HG03457 (cell line): Measurements from ENCODE around the gene STK32B.
"Not testable (repeated sequence)": the region's sequence is repeated elsewhere in the genome, so short reads cannot be mapped to it uniquely, and the experiment has no call there.

Experiments used
- ATAC-seq: cut with Tn5 transposase; IDR thresholded peaks from one replicate; pipeline ENCODE4 v1.9.1; 2021; ENCODE audit warnings: moderate number of reproducible peaks; ENCODE audit not compliant: unreplicated experiment

The STK32B gene

DNA sequence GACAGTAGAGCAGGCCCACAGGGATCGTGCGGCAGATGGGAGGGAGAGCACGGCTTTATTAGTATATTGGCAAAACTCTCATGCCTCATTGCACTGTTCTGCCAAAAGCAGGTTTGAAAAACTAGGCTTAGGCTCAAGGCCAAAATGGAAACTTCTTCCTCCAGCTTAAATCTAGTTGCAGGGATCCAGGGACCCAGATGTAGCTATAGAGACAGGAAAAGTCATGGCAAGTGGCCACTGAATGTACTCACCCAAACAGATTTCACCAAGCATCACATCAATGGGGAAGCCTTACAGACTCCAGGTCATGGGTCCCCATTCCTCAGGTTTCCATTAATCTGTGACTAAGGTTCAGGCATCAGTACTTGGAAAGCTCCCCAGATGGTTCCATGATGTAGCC, 149.2 kb downstream of the STK32B start:
- no peak for ATAC-seq

GRCh38 chr4:5203309-5203992, 152.2 kb downstream of the STK32B start:
- no peak for ATAC-seq

DNA sequence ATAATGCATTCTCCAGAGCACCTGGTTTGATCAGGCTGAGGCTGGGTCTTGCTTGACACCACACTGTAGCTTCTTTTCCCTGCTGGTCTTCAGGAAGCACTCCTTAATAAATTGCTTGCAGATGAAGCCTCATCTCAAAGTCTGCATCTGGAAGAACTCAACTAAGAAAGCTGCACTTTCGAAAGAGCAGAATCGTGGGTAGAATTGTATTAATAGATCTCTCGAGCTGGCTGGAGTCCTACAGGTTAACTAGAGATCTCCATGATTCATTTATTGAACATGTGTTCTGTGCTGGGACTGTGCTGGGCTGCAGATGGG, 152.7 kb downstream of the STK32B start:
- no peak for ATAC-seq

GRCh38 chr4:5204781-5205180, 153.5 kb downstream of the STK32B start:
- no peak for ATAC-seq

DNA sequence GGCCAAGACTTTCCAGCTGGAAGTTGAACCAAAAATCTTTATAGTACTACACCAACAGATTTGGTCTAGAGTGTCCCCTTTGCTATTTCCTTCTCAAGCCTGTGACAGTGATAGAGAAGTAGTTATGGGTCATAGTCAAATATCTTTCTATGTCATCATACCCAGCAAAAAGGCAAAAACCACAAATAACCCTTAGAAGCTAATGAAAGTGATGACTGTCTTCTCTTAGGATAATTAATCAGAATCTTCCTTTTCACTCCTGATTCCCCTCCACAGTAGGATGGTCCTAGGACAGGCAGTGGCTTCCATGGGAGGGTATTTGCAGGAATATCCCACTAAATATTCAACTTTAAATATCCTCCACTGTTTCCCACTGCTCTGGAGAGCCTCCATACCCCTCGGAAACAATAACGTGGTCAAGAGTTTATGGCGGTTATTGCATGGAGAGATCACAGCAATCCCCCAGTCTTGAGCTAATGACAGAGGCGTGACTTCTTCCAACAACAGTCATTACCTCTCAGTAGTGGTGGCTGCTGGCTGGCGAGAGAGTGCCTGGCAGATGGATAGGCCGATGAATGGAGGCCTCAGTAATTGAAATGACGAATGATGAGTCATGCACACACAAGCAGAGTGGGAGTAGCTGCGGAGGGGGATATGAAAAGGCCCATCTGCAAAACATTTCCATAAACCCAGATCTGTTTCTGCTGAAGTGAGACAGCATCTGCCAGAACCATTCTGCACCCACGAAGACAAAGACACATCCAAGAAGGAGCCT, 154.9 kb downstream of the STK32B start:
- ATAC-seq = no peak

- no peak for ATAC-seq
These were observed 158.6 kb downstream of the STK32B start for GRCh38 chr4:5209862-5210261.

- no peak for ATAC-seq
These were observed 160.1 kb downstream of the STK32B start for GRCh38 chr4:5211282-5211839.

- no peak for ATAC-seq
These were observed 161.2 kb downstream of the STK32B start for GRCh38 chr4:5212255-5213013.

DNA sequence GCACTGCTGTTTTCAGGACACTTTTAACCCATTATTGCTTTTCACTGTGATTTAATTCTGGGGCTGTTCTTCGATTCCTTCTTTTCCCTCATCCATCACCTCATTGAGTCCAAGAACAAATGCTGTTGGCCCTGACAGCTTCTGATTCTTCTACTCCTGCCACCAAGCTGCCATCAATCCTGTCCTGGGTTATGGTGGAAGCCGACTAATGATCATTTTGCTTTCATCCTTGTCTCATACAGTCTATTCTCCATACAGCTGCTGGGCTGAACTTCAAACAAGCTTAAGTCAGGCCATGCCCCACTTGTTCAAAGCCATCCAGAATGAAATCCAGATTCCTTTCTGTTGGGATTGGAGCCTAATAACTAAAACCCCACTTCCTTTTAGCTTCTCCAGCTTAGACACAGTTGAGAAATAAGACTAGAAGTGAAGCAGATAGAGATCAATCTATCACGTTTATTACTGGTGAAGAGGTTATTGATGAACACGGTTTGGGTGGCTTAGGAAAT, 161.9 kb downstream of the STK32B start:
- ATAC-seq = no peak

- no peak for ATAC-seq
These were observed 164.0 kb downstream of the STK32B start for GRCh38 chr4:5215321-5215720.

DNA sequence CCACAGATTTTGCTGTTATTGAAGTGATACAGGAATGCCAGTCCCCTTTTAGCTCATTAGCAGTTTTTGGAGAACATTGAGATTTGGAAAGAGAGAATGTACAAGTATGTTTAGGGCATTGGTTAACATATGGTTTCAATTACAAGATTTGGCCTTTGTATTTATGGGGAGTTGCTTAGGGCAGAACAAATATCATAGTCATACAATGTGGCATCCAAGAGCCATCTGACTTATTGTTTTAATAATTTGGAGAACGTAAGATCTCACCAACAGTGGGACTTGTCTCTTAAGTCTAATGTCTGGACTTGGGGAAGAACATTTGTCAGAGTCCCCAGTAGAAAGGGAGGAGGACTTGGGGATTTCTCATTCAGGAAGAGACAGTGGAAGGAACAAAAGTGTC, 166.1 kb downstream of the STK32B start:
- ATAC-seq = no peak

DNA sequence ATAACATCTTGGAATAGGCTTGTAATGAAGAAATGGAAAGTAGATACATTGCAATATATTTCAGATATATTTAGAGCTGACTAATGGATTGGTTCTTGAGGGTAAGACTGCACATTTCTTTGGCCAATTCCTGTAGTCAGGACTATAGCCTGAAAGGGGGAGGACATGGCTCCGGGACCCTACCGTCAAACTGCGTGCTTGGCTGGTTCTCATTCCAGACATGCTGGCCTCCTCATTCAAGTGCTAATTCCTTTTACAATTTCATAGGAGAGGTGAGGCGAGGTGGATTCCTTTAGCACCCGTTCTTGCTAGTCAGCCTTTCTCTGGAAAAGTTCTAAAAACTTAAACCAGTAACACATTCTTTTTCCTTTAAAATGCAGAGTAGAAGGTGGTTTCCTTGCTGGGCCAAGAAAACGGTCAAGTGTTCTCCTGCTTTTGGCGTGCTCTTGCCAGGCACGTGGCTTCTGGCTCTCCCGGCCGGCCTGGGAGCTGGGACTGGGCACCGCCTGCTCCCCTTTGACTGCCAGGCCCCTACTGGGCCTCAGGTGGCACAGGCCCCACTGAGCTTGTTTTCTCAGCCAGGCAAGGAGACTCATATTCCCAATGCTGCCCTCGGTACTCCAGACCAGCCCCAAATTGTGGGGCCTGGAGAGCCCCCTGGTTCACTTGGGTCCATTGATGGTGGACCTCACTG, 167.2 kb downstream of the STK32B start:
- no peak for ATAC-seq

DNA sequence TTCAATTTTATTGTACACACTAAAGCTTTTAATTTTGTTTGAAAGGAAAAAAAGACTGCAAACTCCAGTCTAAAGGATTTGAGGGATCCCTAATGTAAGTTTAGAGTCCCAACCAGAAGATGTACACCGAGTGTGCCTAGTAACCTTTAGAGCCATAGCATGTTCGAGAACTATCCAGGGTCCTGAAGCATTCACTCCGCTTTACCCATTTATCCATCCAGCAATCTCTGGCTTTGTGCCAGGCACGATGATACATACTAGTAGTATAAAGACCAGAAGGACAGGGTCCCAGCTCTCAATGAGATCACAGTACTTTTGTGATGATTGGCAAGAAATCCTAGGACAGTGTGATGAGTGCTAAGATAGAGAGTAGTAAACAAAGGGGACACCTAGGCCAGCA, 168.7 kb downstream of the STK32B start:
- no peak for ATAC-seq

- ATAC-seq = no peak
These were observed 170.8 kb downstream of the STK32B start for GRCh38 chr4:5222047-5222446.

DNA sequence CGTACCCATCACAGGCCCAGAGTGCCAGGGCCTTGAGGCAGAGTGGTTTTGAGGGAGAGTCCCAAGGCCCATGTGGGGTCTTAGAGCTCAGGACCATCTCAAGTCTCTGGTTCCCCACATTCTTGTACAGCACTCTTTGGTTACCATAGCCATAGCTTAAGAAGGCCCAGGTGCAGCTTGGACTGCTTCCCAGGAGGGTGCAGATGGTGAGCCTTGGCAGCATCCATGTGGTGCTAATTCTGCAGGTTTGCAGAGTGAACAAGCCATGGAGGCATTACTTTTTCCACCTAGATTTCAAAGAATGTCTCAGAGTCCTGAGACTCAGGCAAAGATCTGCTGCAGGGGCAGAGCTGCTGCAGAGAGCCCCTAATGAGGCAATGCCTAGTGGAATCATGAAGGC, 171.7 kb downstream of the STK32B start:
- no peak for ATAC-seq

GRCh38 chr4:5224340-5224739, 173.1 kb downstream of the STK32B start:
- no peak for ATAC-seq

DNA sequence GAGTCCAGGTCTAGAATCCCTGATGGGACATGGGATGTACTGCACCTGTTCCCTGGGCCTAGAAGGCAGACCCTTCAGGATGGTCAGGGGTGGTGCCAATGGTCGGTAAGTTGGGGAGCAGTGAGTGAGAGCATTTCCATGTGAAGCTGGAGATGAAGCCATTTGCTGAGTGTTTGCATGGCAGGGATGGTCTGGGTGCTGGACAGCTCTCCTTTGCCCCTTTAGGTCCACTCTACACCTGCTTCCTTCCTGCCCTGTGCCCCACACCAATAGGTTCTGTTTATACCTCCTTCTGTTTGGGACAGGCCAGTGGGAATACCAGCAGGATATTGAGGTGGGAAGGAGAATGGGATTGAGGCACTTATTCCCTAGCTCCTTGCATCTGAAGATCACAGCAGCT, 181.3 kb downstream of the STK32B start:
- ATAC-seq = no peak

GRCh38 chr4:5237086-5237660, 185.9 kb downstream of the STK32B start:
- no peak for ATAC-seq

DNA sequence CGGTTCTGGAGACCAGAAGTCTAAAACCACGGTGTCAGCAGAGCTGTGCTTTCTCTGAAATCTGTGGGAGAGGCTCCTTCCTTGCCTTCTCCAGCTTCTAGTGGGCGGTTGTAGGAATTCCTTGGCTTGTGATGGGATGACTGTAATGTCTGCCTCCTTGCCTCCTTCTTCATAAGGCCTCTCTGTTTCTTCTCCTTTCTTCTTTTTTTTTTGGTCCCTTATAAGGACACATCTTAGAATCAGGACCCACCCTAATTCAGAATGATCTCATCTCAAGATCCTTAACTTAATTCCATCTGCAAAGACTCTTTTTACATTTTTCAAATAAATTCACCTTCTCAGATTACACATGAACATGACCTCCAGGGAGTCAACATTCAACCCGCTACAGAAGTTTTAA, 186.9 kb downstream of the STK32B start:
- ATAC-seq = no peak

GRCh38 chr4:5247061-5247460, 195.8 kb downstream of the STK32B start:
- ATAC-seq = not testable (repeated sequence)

- no peak for ATAC-seq
These were observed 196.5 kb downstream of the STK32B start for GRCh38 chr4:5247735-5248134.
